ENCODE measurements around the gene KAT2B.

The KAT2B gene

DNA sequence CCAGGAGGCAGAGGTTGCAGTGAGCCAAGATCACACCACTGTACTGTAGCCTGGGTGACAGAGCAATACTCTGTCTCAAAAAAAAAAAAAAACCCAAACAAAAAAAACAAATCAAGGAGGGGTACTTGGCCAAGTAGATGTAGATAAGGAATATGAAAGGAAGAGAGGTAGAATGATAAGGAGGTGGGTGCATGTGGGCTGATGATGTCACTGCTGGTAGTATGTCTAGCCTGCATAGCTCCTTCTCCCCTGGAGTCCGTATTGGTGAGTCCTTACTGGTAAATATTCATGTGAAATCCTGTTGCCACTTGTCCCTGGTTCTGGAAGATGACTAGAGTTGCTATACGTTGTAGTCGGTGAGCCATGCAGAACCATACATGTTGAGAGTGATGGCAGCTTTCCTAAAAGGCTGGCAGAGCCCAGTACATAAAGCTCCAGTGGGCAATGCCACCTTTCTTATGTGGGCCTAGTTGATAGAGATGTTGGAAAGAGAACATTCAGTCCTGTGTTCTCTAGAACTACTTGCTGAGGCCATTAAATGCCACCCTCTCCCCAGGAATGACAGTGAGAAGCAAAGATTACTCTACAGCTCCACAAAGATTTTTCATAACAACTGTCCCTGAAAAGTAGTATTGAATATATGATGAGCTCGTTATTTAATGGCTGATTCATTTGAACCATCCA is 11.0 kb downstream of the KAT2B start:
- TF ChIP-seq, protein P1, sequence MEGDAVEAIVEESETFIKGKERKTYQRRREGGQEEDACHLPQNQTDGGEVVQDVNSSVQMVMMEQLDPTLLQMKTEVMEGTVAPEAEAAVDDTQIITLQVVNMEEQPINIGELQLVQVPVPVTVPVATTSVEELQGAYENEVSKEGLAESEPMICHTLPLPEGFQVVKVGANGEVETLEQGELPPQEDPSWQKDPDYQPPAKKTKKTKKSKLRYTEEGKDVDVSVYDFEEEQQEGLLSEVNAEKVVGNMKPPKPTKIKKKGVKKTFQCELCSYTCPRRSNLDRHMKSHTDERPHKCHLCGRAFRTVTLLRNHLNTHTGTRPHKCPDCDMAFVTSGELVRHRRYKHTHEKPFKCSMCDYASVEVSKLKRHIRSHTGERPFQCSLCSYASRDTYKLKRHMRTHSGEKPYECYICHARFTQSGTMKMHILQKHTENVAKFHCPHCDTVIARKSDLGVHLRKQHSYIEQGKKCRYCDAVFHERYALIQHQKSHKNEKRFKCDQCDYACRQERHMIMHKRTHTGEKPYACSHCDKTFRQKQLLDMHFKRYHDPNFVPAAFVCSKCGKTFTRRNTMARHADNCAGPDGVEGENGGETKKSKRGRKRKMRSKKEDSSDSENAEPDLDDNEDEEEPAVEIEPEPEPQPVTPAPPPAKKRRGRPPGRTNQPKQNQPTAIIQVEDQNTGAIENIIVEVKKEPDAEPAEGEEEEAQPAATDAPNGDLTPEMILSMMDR (conservative IDR thresholded peaks at IDR 0.05; ENCODE audit: low read depth, low read length), result no peak
- DNase-seq (ENCODE audit: low read depth), result no peak
- no peak overlapping the region for H3K4me3 ChIP-seq (ENCODE audit: low read length)

GRCh38 chr3:20052851-20053250 is 12.6 kb downstream of the KAT2B start:
- TF ChIP-seq, protein P1 (conservative IDR thresholded peaks at IDR 0.05; ENCODE audit: low read depth, low read length), result no peak
- DNase-seq (ENCODE audit: low read depth), result no peak
- no peak overlapping the region for H3K4me3 ChIP-seq (ENCODE audit: low read length)

DNA sequence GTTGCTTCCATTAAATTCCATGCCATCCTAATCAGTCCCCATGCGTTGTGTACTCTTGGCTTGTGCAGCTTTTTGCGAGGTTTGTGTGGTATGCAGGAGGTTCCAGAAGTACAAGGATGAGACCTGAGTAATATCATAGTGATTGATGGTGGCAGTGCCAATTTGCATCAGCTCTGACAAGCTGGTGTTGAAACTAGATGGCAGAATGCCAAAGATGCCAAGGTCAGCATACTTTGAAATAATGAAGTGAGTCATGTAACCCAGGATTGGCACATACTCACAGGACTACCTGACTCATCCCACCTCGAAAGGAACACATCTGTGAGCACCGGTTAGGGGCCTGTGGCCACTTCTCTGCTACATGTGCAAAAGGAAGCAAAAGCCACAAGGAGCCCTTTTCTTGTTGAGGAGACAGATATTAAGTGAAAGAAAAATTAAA is 14.3 kb downstream of the KAT2B start:
- TF ChIP-seq, protein P1 (conservative IDR thresholded peaks at IDR 0.05; ENCODE audit: low read depth, low read length), result no peak
- H3K4me3 ChIP-seq (ENCODE audit: low read length), result no peak overlapping the region
- DNase-seq (ENCODE audit: low read depth), result peak; percentile 82

DNA sequence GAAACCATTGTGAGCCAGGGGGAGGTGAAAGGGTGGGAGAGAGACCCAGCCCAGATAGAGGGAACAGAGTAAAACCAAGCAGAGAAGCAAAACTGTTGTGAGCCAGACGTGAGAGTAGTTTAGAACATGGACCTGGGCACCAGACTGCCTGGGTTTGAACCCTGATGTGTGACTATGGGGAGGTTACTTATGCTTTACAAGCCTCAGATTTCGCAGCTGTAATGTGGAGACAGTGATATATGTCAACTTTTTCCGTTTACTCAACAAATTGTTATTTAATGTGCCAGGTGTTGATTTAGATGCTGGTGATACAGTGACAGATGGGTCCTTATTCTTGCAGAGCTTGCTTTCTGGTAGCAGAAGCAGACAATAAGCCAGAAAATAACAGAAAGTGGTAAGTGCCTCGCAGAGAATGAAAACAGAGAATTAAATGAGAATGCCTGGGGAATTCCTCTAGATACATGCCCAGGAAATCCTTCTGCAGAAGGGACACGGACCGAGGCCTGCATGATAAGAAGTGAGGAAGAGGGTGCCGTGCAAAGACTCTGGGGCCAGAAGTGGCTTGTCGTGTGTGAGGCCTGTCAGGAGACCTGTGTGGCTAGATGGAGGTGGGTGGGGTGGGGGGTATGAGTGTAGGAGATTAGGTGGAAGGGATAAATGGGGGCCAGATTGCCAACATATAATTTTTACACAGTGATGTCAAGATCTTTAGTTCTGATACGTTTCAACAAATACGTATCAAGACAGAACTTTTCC is 15.0 kb downstream of the KAT2B start:
- DNase-seq (ENCODE audit: low read depth), result no peak
- TF ChIP-seq, protein P1 (conservative IDR thresholded peaks at IDR 0.05; ENCODE audit: low read depth, low read length), result no peak
- no peak overlapping the region for H3K4me3 ChIP-seq (ENCODE audit: low read length)

GRCh38 chr3:20055842-20056241 is 15.6 kb downstream of the KAT2B start:
- DNase-seq (ENCODE audit: low read depth), result no peak
- no peak overlapping the region for H3K4me3 ChIP-seq (ENCODE audit: low read length)
- TF ChIP-seq, protein P1 (conservative IDR thresholded peaks at IDR 0.05; ENCODE audit: low read depth, low read length), result no peak

- TF ChIP-seq, protein P1 (conservative IDR thresholded peaks at IDR 0.05; ENCODE audit: low read depth, low read length), result no peak
- no peak for DNase-seq (ENCODE audit: low read depth)
Observed at GRCh38 chr3:20056725-20057611, 16.7 kb downstream of the KAT2B start.

More at GRCh38 chr3:20056725-20057611, 16.7 kb downstream of the KAT2B start:
- no peak overlapping the region for H3K4me3 ChIP-seq (ENCODE audit: low read length)

Data from retinal pigment epithelial cell (primary cell).